Right ventricle myocardium superior (tissue), 1 donor: ENCODE measurements around the gene HAND2. TPM values are rescaled to one million over a fixed set of nuclear protein-coding genes. Genes with fewer than 3 reads are reported as not detected.

Experiments
- ATAC-seq: fragments of 200-7000 bp; cut with Tn5 transposase; one replicate; pipeline ENCODE4 v1.9.1; 2020; ENCODE audit warnings: mild to moderate bottlenecking; ENCODE audit not compliant: poor library complexity
- DNase-seq: peaks from one replicate; pipeline ENCODE4 v3.0.0-alpha.2; 2020
- intact Hi-C: fragments of 100-400 bp; cut with DNase I; formaldehyde crosslinking; loops from one replicate; pipeline ENCODE4 v1.11.2; 2022
- total RNA-seq: library from RNA; stranded (reverse); fragmentation: NEBNext Ultra II Directional; extraction: Animal tissue kit (Norgen Biotek cat#: 25700); gene quantifications from one replicate; pipeline ENCODE4 v1.2.1, GENCODE V29; 2021
- donor health status: DM: no; HTN: yes; CAD: no; lungs with severe emphysema.

HAND2 gene
- total RNA-seq, 1 donor from 2014 or later: 142 TPM

- DNase-seq (peak; percentile 62), ATAC-seq (peak; percentile 95)
Measured at GRCh38 chr4:173494013-173494970, 35.7 kb downstream of the HAND2 start.

GRCh38 chr4:173493041-173493440, 37.0 kb downstream of the HAND2 start:
- DNase-seq (no peak), ATAC-seq (no peak)
- intact Hi-C loops: loop anchor here (10.0 kb wide), 1 partner anchor 168 kb away; no protein-coding TSS in a partner anchor

More at GRCh38 chr4:173494013-173494970, 35.7 kb downstream of the HAND2 start:
- intact Hi-C loops: loop anchor here (2.0 to 10.0 kb wide), 2 partner anchors 73 to 169 kb away; no protein-coding TSS in a partner anchor

DNA sequence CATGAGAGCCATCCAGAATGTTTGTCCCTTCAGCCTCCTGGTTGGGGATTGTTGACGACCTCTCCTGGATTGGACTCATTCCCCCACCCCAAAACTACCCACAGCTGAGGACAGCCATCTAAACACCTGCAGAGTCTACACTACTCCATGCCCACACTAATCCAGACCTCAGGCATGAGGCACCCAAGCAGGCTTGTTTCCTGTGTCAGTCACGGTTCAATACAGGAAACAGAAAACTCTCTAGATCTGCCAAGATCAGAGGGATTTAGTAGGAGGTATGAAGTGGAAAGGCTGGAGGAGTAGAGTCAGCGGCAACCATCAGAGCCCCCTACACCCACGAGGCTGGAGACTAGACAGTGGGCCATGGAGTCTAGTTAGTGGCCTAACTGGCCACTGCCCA, 37.7 kb downstream of the HAND2 start:
- DNase-seq (no peak), ATAC-seq (no peak)
- intact Hi-C loops: loop anchor here (10.0 kb wide), 1 partner anchor 168 kb away; no protein-coding TSS in a partner anchor

GRCh38 chr4:173490817-173491528, 39.1 kb downstream of the HAND2 start:
- intact Hi-C loops: loop anchor here (10.0 kb wide), 1 partner anchor 166 kb away; no protein-coding TSS in a partner anchor
- ATAC-seq (peak; percentile 16), DNase-seq (no peak)

DNA sequence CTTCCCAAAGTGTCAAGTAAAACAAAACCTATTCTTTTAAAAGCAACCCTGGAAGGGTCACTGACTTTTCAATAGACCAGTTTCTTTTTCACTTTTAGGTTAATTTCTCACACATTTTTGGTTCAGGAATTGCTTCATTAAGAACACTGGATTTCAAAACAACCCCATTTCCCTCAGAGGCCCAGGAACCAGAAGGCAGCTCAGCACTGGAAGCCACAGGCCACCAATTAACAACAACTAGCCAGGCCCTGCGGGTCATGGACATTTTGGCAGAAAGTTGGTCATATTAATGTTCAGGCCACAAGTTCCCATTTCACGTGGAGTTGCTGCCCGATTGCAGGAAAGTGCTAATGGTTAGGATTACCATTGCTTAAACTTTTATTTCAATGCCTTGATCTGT, 39.8 kb downstream of the HAND2 start:
- intact Hi-C loops: loop anchor here (10.0 kb wide), 1 partner anchor 165 kb away; no protein-coding TSS in a partner anchor
- no peak for DNase-seq
- no peak for ATAC-seq

- ATAC-seq (no peak), DNase-seq (no peak)
- intact Hi-C loops: loop anchor here (5.0 kb wide), 1 partner anchor 42 kb away; no protein-coding TSS in a partner anchor
Measured at GRCh38 chr4:173489514-173489913, 40.5 kb downstream of the HAND2 start.

DNA sequence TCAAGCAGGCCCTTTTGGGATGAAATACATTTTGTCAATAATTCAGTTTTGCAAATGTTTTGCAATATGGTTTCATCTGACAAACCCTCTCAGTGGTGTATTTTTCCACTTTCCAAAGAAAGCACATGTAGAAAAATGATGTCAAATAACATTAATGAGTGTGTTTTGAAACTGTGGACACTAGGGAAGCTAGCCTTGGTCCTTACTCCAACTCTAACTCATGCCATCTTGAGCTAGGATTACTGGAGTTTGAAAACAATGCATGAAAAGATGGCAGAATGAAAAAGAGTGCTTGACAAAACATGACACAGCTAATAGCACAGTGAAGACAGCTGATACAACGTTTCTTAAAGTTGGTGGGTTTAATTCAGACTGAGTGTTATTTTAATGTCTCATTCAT, 41.4 kb downstream of the HAND2 start:
- DNase-seq: no peak
- ATAC-seq: no peak
- intact Hi-C loops: loop anchor here (5.0 kb wide), 1 partner anchor 41 kb away; no protein-coding TSS in a partner anchor

DNA sequence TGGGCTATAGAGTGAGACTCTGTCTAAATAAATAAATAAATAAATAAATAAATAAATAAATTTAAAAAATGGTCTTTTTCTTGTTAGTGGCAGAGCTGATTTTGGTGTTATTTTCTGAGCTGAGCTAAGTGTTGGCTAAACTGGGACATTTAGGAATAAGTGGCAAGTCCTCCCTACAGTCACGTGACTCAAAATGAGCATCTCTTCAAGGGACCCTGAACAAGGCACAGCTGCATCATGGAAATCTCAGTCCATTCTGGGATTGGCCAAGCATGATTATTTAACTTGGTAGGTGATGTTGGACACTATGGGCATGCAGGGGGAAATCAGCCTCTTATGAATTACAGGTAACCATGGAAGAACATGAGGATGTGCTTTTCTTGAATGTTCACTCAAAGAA, 42.0 kb downstream of the HAND2 start:
- ATAC-seq (no peak), DNase-seq (no peak)
- intact Hi-C loops: loop anchor here (5.0 kb wide), 1 partner anchor 41 kb away; no protein-coding TSS in a partner anchor

DNA sequence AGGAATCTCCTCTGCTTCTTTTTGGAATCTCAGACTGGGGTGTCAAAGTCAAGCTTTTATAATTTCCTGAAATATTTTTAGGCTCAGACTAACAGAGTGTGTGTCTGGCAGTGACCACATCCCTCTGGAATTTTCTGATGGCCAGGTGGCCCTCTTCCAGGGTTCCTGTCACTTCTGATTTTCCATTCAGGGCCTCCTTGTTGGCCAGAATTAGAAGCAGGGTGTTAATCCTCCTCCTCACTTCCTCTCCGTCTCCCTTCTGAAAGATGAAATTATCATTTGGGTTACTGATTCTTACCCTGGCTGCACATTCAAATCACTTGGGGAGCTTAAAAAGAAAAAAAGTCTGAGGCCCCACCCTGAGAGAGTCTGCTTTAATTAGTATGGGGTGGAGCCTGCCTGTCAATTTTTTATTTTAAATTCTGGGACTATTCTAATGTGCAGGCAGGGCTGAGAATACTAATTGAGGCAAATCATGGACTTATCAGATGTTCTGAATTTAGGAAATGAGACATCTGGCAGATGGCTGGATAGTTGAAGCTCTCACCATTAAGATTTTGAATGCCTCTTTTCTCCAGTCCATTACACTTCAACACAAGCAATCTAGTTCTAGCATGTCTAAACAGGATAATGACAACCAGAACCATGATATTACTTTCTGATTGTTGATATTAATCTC, 43.2 kb downstream of the HAND2 start:
- intact Hi-C loops: loop anchor here (5.0 kb wide), 1 partner anchor 40 kb away; no protein-coding TSS in a partner anchor
- DNase-seq (no peak), ATAC-seq (peak; percentile 88)

GRCh38 chr4:173485164-173485563, 44.9 kb downstream of the HAND2 start:
- intact Hi-C loops: loop anchor here (5.0 kb wide), 1 partner anchor 38 kb away; no protein-coding TSS in a partner anchor
- DNase-seq (no peak), ATAC-seq (no peak)

- intact Hi-C loops: no loop called here
- ATAC-seq: no peak
Measured at GRCh38 chr4:173482330-173482931, 47.6 kb downstream of the HAND2 start.

DNA sequence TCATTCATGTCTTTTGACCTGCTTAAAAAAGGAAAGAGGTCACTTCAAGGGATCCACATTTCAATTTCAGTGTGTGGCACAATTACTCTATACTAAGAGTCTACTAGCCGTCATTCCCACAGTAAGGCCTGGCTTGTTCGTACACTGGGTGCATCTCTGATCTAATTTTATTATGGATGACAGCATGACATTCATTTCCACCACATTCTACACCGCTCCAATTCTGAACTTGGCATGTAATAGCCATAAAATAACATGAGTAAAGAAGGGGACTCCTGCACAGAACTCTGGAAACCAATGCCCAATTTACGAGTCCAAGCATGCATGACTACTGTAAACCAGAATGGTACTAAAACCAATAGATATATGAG, 51.1 kb downstream of the HAND2 start:
- no peak for ATAC-seq
- intact Hi-C loops: no loop called here

More at GRCh38 chr4:173482330-173482931, 47.6 kb downstream of the HAND2 start:
- no peak for DNase-seq

GRCh38 chr4:173478201-173478912, 51.7 kb downstream of the HAND2 start:
- ATAC-seq (peak; percentile 41), DNase-seq (no peak)
- intact Hi-C loops: no loop called here

More for the DNA sequence above, 51.1 kb downstream of the HAND2 start:
- no peak for DNase-seq

DNA sequence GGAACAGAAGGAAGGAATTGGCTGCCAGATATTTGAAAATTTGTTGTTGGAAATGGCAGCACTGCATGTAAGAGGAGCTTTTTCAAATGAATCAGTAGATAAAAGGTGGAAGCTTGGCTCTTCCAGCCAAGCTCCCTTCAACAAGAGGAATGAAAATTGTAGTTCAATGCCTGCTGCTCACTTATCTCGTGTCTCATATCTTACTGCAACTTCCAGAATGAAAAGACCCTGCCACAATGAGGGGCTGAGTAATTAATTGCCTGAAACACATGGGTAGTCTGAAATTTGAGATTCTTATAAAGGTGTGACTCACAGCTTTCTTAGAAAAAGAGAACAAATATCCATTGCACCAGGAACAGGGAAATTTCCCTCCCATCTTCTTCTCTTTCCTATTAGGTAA, 53.0 kb downstream of the HAND2 start:
- no peak for ATAC-seq
- intact Hi-C loops: no loop called here
- no peak for DNase-seq
